Neural cell (in vitro differentiated cells): Measurements from ENCODE around the gene SELENON.

Experiments used
- EP300 ChIP-seq: fragments of 450-650 bp; conservative IDR thresholded peaks from 2 replicates; pipeline ENCODE4 v1.6.1; 2014; ENCODE audit warnings: antibody characterized with exemption, mild to moderate bottlenecking, moderate library complexity; ENCODE audit not compliant: poor library complexity, severe bottlenecking
- EZH2 ChIP-seq: fragments of 200-600, 300-800 bp; shearing (Covaris generic), sonication (generic); IDR thresholded peaks from 2 replicates; pipeline ENCODE4 v1.6.1; 2014; ENCODE audit warnings: antibody characterized with exemption, low read length, borderline replicate concordance, mild to moderate bottlenecking; ENCODE audit not compliant: insufficient read depth, poor library complexity, severe bottlenecking
- RAD21 ChIP-seq: fragments of 450-650 bp; conservative IDR thresholded peaks from 2 replicates; pipeline ENCODE4 v1.6.1; 2014; ENCODE audit warnings: antibody characterized with exemption, mild to moderate bottlenecking, moderate library complexity
- TAF1 ChIP-seq: IDR thresholded peaks from 2 replicates; pipeline ENCODE4 v1.6.1; 2012; ENCODE audit warnings: low read depth
- TF ChIP-seq, protein P1 (sequence below): fragments of 450-650 bp; IDR thresholded peaks from 2 replicates; pipeline ENCODE4 v1.5.1; 2014; ENCODE audit warnings: antibody characterized with exemption, mild to moderate bottlenecking, moderate library complexity; ENCODE audit not compliant: poor library complexity, severe bottlenecking

- TF ChIP-seq EP300 (no peak), EZH2 (no peak), TAF1 (no peak), RAD21 (no peak)
- TF ChIP-seq, protein P1, sequence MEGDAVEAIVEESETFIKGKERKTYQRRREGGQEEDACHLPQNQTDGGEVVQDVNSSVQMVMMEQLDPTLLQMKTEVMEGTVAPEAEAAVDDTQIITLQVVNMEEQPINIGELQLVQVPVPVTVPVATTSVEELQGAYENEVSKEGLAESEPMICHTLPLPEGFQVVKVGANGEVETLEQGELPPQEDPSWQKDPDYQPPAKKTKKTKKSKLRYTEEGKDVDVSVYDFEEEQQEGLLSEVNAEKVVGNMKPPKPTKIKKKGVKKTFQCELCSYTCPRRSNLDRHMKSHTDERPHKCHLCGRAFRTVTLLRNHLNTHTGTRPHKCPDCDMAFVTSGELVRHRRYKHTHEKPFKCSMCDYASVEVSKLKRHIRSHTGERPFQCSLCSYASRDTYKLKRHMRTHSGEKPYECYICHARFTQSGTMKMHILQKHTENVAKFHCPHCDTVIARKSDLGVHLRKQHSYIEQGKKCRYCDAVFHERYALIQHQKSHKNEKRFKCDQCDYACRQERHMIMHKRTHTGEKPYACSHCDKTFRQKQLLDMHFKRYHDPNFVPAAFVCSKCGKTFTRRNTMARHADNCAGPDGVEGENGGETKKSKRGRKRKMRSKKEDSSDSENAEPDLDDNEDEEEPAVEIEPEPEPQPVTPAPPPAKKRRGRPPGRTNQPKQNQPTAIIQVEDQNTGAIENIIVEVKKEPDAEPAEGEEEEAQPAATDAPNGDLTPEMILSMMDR, result no peak
Observed at GRCh38 chr1:25816112-25816718, 16.2 kb downstream of the SELENON start.
